CD4-positive, alpha-beta T cell (primary cell): ENCODE data around the gene RHBDL3. TPM values are rescaled to one million over a fixed set of nuclear protein-coding genes. Genes with fewer than 3 reads are reported as not detected.

ENCODE experiments used
- ATAC-seq: fragments of 200-7000 bp; cut with Tn5 transposase; one replicate; pipeline ENCODE4 v1.10.0; 2022; ENCODE audit warnings: mild to moderate bottlenecking; ENCODE audit not compliant: poor library complexity
- CTCF ChIA-PET: fragments of 350-600 bp; sonication (Branson Sonifier 250); formaldehyde crosslinking; loops from one replicate; lab custom pipeline; 2021; ENCODE audit warnings: antibody characterized with exemption, inconsistent platforms; lab: Charles Lee
- POLR2A ChIA-PET: fragments of 350-600 bp; sonication (Branson Sonifier 250); formaldehyde crosslinking; loops from one replicate; lab custom pipeline; 2021; ENCODE audit warnings: antibody characterized with exemption, inconsistent platforms; lab: Charles Lee
- DNase-seq, 14 experiments: peaks; one replicate each; pipeline ENCODE4 v3.0.0-alpha.2; 2013 to 2020; ENCODE audit warnings: mixed read lengths in 2 of 14
- H3K27ac ChIP-seq, 2 donors: one replicate each; pipeline versions ENCODE4 v1.5.1 to v1.7.0; 2013; ENCODE audit warnings: low read length in 2 of 2, low read depth in 1 of 2, mild to moderate bottlenecking in 1 of 2
- H3K27me3 ChIP-seq, 2 experiments: 1 replicate in 1 of 2; 2 replicates in 1 of 2; pipeline versions ENCODE4 v1.6.1 to v1.7.0; 2013; ENCODE audit warnings: low read length in 2 of 2, control low read depth in 1 of 2, mild to moderate bottlenecking in 1 of 2, moderate library complexity in 1 of 2; ENCODE audit not compliant: insufficient read depth in 2 of 2, control insufficient read depth in 1 of 2
- H3K36me3 ChIP-seq: one replicate; pipeline ENCODE4 v1.6.1; 2013; ENCODE audit warnings: low read length, control low read depth; ENCODE audit not compliant: insufficient read depth
- H3K4me1 ChIP-seq: one replicate; pipeline ENCODE4 v1.6.1; 2013; ENCODE audit warnings: low read length, control low read depth; ENCODE audit not compliant: insufficient read depth
- H3K4me3 ChIP-seq: one replicate; pipeline ENCODE4 v1.5.1; 2013; ENCODE audit warnings: mild to moderate bottlenecking, low read length, moderate library complexity
- H3K9me3 ChIP-seq, 2 experiments: 1 replicate in 1 of 2; 2 replicates in 1 of 2; pipeline versions ENCODE4 v1.6.1 to v1.7.0; 2013; ENCODE audit warnings: low read length in 2 of 2, mild to moderate bottlenecking in 2 of 2, control low read depth in 1 of 2, moderate library complexity in 1 of 2; ENCODE audit not compliant: control insufficient read depth in 1 of 2, insufficient read depth in 1 of 2
- H3K27ac Mint-ChIP-seq: one replicate; pipeline ENCODE4 v1.8.0; 2020; ENCODE audit warnings: mixed read lengths
- H3K27me3 Mint-ChIP-seq: one replicate; pipeline ENCODE4 v1.8.0; 2021; ENCODE audit warnings: mixed read lengths
- H3K36me3 Mint-ChIP-seq: one replicate; pipeline ENCODE4 v1.8.0; 2021; ENCODE audit warnings: low read depth, mixed read lengths
- H3K4me1 Mint-ChIP-seq: one replicate; pipeline ENCODE4 v1.8.0; 2021; ENCODE audit warnings: low read depth, mixed read lengths
- H3K4me3 Mint-ChIP-seq: one replicate; pipeline ENCODE4 v1.8.0; 2020; ENCODE audit warnings: mild to moderate bottlenecking, mixed read lengths
- H3K9me3 Mint-ChIP-seq: one replicate; pipeline ENCODE4 v1.8.0; 2020; ENCODE audit warnings: mixed read lengths
- CTCF ChIP-seq: fragments of 200-600 bp; IDR thresholded peaks from one replicate; pipeline ENCODE4 v1.8.0; 2022; ENCODE audit warnings: antibody characterized with exemption, mild to moderate bottlenecking
- intact Hi-C, 2 experiments: fragments of 100-400 bp; cut with DNase I in 1 of 2; cut with micrococcal nuclease in 1 of 2; formaldehyde crosslinking; loops; one replicate each; pipeline versions ENCODE4 v1.15.1 to v1.9.0; 2023 to 2025; cut with DNase I, micrococcal nuclease
- total RNA-seq, 174 experiments: library from RNA in 2 of 174; stranded (reverse) in 2 of 174; gene quantifications; one replicate each; pipeline ENCODE4 v1.2.3 and lab custom pipeline; 2021 to 2026

The RHBDL3 gene
- total RNA-seq, 2 experiments from 2014 or later: 0.08 TPM; not detected in 1

DNA sequence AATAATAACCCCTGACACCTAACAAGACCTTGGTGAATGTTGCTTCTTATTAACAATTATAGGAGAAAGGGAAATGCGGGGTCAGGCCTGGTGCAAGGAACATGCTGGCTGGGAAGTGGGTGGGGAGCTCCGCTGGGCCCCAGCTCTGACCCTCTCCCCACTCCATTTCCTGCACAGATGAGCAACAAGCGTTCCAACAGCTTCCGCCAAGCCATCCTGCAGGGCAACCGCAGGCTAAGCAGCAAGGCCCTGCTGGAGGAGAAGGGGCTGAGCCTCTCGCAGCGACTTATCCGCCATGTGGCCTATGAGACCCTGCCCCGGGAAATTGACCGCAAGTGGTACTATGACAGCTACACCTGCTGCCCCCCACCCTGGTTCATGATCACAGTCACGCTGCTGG lies 23.0 kb downstream of the RHBDL3 start:
- POLR2A ChIA-PET: no interaction called here
- H3K4me3 ChIP-seq: no peak overlapping the region
- CTCF ChIA-PET: no interaction called here
- TF ChIP-seq CTCF: no peak
- Mint-ChIP-seq H3K27ac (no peak overlapping the region), H3K36me3 (no peaks in the 10 kb centered on the region), H3K4me1 (no peaks in the 10 kb centered on the region), H3K27me3 (peaks cover 12% of the 10 kb centered on the region), H3K4me3 (no peak overlapping the region), H3K9me3 (no peaks in the 10 kb centered on the region)
- intact Hi-C loops: no loop called here
- H3K9me3 ChIP-seq: no peaks in the 10 kb centered on the region
- no peaks in the 10 kb centered on the region for H3K36me3 ChIP-seq
- H3K27ac ChIP-seq: no peak overlapping the region
- ATAC-seq (no peak), DNase-seq (peak in 1 of 14 experiments; percentile 11)
- no peaks in the 10 kb centered on the region for H3K27me3 ChIP-seq
- H3K4me1 ChIP-seq: no peaks in the 10 kb centered on the region

GRCh38 chr17:32289471-32290070 lies 23.9 kb downstream of the RHBDL3 start:
- intact Hi-C loops: no loop called here
- ATAC-seq: no peak
- no peaks in the 10 kb centered on the region for H3K9me3 Mint-ChIP-seq
- H3K4me1 ChIP-seq: no peaks in the 10 kb centered on the region
- no peak for TF ChIP-seq CTCF
- DNase-seq: no peak
- no peak overlapping the region for H3K4me3 ChIP-seq
- H3K36me3 Mint-ChIP-seq: no peaks in the 10 kb centered on the region
- no peaks in the 10 kb centered on the region for H3K27me3 ChIP-seq
- H3K4me3 Mint-ChIP-seq: no peak overlapping the region
- ChIA-PET POLR2A (no interaction called here), CTCF (no interaction called here)
- H3K27me3 Mint-ChIP-seq: peaks cover 9% of the 10 kb centered on the region
- H3K9me3 ChIP-seq: no peaks in the 10 kb centered on the region
- H3K36me3 ChIP-seq: no peaks in the 10 kb centered on the region
- no peak overlapping the region for H3K27ac ChIP-seq
- H3K27ac Mint-ChIP-seq: no peak overlapping the region
- H3K4me1 Mint-ChIP-seq: no peaks in the 10 kb centered on the region

DNA sequence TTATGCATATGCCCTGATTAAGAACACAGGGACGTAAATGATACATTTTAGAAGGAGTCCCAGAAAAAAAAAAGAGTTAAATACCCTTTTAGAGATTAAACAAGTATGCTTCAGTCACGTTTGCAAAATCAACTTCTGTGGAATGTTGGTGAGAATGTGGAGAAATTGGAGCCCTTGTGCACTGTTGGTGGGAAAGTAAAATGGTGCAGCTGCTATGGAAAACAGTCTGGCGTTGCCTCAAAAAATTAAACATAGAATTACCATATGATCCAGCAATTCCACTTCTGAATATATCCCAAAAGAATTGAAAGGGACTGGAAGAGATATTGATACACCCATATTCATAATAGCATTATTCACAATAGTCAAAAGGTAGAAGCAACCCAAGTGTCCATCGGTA lies 26.5 kb downstream of the RHBDL3 start:
- Histone ChIP-seq H3K27me3 (no peaks in the 10 kb centered on the region), H3K4me1 (no peaks in the 10 kb centered on the region), H3K4me3 (no peak overlapping the region), H3K9me3 (no peaks in the 10 kb centered on the region), H3K27ac (no peak overlapping the region), H3K36me3 (no peaks in the 10 kb centered on the region)
- Mint-ChIP-seq H3K27me3 (peaks cover 9% of the 10 kb centered on the region), H3K4me3 (no peak overlapping the region), H3K9me3 (no peaks in the 10 kb centered on the region), H3K36me3 (no peaks in the 10 kb centered on the region), H3K27ac (no peak overlapping the region), H3K4me1 (no peaks in the 10 kb centered on the region)
- intact Hi-C loops: no loop called here
- DNase-seq (no peak), ATAC-seq (no peak)
- ChIA-PET CTCF (no interaction called here), POLR2A (no interaction called here)
- TF ChIP-seq CTCF: no peak
